Mucosa of descending colon (tissue), 3 donors: ENCODE results near the gene YIF1A. TPM values are rescaled to one million over a fixed set of nuclear protein-coding genes. Genes with fewer than 3 reads are reported as not detected.

Source experiments
- ATAC-seq: fragments of 200-7000 bp; cut with Tn5 transposase; one replicate; pipeline ENCODE4 v1.9.1; 2020; ENCODE audit warnings: mild to moderate bottlenecking, moderate library complexity
- DNase-seq, 3 donors: peaks; one replicate each; pipeline ENCODE4 v3.0.0-alpha.2; 2020
- H3K36me3 ChIP-seq: fragments of 200-600 bp; one replicate; pipeline ENCODE4 v1.8.0; 2021; ENCODE audit warnings: low read depth, mild to moderate bottlenecking
- H3K4me1 ChIP-seq: fragments of 200-600 bp; one replicate; pipeline ENCODE4 v1.8.0; 2021; ENCODE audit warnings: low read depth, mild to moderate bottlenecking
- H3K4me3 ChIP-seq: fragments of 200-600 bp; one replicate; pipeline ENCODE4 v1.8.0; 2021; ENCODE audit warnings: mild to moderate bottlenecking
- H3K9me3 ChIP-seq: fragments of 200-600 bp; one replicate; pipeline ENCODE4 v1.8.0; 2021; ENCODE audit warnings: mild to moderate bottlenecking
- CTCF ChIP-seq: fragments of 200-600 bp; IDR thresholded peaks from one replicate; pipeline ENCODE4 v1.8.0; 2022; ENCODE audit warnings: antibody characterized with exemption, mild to moderate bottlenecking
- intact Hi-C, 2 donors: fragments of 100-400 bp; cut with DNase I in 1 of 2; cut with micrococcal nuclease in 1 of 2; formaldehyde crosslinking; loops; one replicate each; pipeline versions ENCODE4 v1.11.0 to v1.11.1; 2022; cut with DNase I, micrococcal nuclease
- total RNA-seq, 3 donors: library from RNA; stranded (reverse); fragmentation: NEBNext Ultra II Directional in 2 of 3; extraction: Animal tissue kit (Norgen Biotek cat#: 25700) in 2 of 3; gene quantifications; one replicate each; pipeline versions ENCODE4 v1.2.1 to v1.2.4, GENCODE V29; 2021 to 2023
- donor health status: DM: no; HTN: no; CAD: no; lungs with moderate emphysema.
- donor health status: DM: no; HTN: no; CAD: no.
- donor health status: DM: no; HTN: yes; CAD: no.

YIF1A gene
- total RNA-seq, 3 donors from 2014 or later: 66.1 to 93.5 (median 77.9) TPM

- no peaks in the 10 kb centered on the region for H3K9me3 ChIP-seq
- no peak overlapping the region for H3K4me3 ChIP-seq
- no peak for TF ChIP-seq CTCF
- intact Hi-C loops: no loop called here
- no peaks in the 10 kb centered on the region for H3K36me3 ChIP-seq
- DNase-seq (peak in 1 of 3 donors; percentile 39), ATAC-seq (no peak)
- peaks cover 26% of the 10 kb centered on the region for H3K4me1 ChIP-seq
These were observed 42.8 kb upstream of the YIF1A start for GRCh38 chr11:66331542-66332370.

GRCh38 chr11:66330931-66331330, 42.0 kb upstream of the YIF1A start:
- Histone ChIP-seq H3K9me3 (no peaks in the 10 kb centered on the region), H3K36me3 (no peaks in the 10 kb centered on the region), H3K4me3 (no peak overlapping the region), H3K4me1 (peaks cover 21% of the 10 kb centered on the region)
- DNase-seq (peak in 1 of 3 donors; percentile 44), ATAC-seq (no peak)
- TF ChIP-seq CTCF: no peak
- intact Hi-C loops: no loop called here

- ATAC-seq (no peak), DNase-seq (peak in 1 of 3 donors; percentile 7)
- intact Hi-C loops: no loop called here
- Histone ChIP-seq H3K4me3 (no peak overlapping the region), H3K9me3 (no peaks in the 10 kb centered on the region), H3K4me1 (peaks cover 11% of the 10 kb centered on the region), H3K36me3 (no peaks in the 10 kb centered on the region)
- no peak for TF ChIP-seq CTCF
These were observed 40.3 kb upstream of the YIF1A start for GRCh38 chr11:66329165-66329673.

- Histone ChIP-seq H3K36me3 (no peaks in the 10 kb centered on the region), H3K4me3 (no peak overlapping the region), H3K4me1 (peaks cover 11% of the 10 kb centered on the region), H3K9me3 (no peaks in the 10 kb centered on the region)
- TF ChIP-seq CTCF: peak; percentile 95
- intact Hi-C loops: no loop called here
- ATAC-seq: peak; percentile 89
- peak; percentile 82 to 88 (median 82) for DNase-seq
These were observed 39.6 kb upstream of the YIF1A start for GRCh38 chr11:66328302-66329144.

GRCh38 chr11:66328031-66328301, 39.0 kb upstream of the YIF1A start:
- no peaks in the 10 kb centered on the region for H3K36me3 ChIP-seq
- intact Hi-C loops: no loop called here
- TF ChIP-seq CTCF: no peak
- H3K4me3 ChIP-seq: no peak overlapping the region
- ATAC-seq: peak; percentile 54
- peak in 1 of 3 donors; percentile 62 for DNase-seq
- peaks cover 11% of the 10 kb centered on the region for H3K4me1 ChIP-seq
- no peaks in the 10 kb centered on the region for H3K9me3 ChIP-seq
